ENCODE measurements around the gene SLC6A9.

Gene SLC6A9

GRCh38 chr1:44047131-44047530 is 15.9 kb upstream of the SLC6A9 start:
- no peak for DNase-seq

DNA sequence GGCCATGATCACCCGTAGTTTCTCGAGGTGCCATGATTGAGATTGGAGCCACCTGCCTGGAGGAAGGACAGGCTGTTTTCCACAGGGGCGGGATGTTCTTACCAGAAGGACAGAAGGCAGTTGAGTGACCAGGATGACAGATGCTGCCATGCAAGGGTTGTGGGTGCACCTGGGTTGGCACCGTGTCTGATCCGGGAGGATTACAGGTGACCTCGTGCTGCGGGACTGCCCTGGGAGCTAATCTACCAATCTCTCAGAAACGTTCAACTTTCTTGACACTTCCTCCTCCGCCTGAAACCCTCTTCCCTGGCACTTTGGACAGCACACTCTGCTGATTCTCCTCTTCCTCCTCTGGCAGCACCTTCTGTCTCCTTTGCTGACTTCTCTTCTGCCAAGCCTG is 13.8 kb upstream of the SLC6A9 start:
- no peak for DNase-seq

- no peak for DNase-seq
Observed at GRCh38 chr1:44044071-44044801, 13.0 kb upstream of the SLC6A9 start.

- no peak for DNase-seq
Observed at GRCh38 chr1:44043176-44044070, 12.2 kb upstream of the SLC6A9 start.

GRCh38 chr1:44040846-44041245 is 9.6 kb upstream of the SLC6A9 start:
- no peak for DNase-seq

GRCh38 chr1:44040418-44040817 is 9.2 kb upstream of the SLC6A9 start:
- no peak for DNase-seq

GRCh38 chr1:44038876-44039657 is 7.8 kb upstream of the SLC6A9 start:
- no peak for DNase-seq

DNA sequence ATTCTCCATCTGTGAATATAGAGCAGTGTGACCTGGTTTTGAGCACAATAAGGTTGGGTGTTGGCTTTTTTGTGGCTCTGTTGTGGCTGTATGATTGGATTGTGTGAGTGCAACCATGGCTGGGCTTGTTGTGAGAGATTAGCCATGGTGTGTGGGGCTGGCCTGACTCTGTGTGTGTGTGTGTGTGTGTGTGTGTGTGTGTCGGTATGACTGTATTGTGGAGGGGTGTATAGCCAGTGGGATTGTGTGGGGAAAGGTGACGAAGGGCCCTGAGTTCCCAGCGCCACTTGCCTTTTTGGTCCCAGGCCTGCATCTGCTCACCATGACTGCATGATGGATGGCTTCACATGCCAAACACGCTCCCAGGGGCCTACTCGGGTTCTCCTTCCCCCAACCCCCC is 5.9 kb upstream of the SLC6A9 start:
- DNase-seq: no peak

- DNase-seq: peak; percentile 20 to 57 (median 25)
Observed at GRCh38 chr1:44036409-44037139, 5.3 kb upstream of the SLC6A9 start.

DNA sequence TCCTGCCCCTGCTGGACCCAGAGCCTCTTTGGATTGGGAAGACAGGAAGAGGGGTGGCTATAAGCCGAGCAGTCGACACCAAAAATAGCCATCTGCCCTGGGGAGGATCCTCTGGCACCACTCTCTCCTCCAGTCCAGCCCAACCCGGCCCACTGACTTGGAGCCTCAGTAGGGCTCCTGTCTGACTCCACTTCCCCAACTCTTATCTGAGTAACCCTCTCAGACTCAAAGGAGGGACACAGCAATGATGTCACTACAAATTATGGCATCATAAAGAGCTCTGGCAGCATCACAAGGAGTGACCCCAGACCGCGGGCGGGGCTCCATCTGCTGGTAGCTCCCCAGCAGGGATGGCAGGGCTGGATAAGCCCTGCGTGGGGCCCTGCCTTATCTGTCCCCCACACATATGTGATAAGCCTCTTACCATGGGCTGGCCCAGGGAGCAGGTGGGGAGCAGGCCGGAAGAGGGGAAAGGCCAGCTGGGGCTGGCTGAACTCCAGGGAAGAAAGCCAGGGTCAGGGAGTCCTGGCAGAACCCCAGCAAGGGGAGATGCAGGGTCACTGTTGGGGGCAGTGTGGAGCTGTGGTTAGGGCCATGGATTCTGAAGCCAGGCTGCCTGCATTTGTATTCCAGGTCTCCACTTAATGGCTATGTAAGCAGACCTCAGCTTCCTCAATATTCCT is 4.6 kb upstream of the SLC6A9 start:
- no peak for DNase-seq

DNA sequence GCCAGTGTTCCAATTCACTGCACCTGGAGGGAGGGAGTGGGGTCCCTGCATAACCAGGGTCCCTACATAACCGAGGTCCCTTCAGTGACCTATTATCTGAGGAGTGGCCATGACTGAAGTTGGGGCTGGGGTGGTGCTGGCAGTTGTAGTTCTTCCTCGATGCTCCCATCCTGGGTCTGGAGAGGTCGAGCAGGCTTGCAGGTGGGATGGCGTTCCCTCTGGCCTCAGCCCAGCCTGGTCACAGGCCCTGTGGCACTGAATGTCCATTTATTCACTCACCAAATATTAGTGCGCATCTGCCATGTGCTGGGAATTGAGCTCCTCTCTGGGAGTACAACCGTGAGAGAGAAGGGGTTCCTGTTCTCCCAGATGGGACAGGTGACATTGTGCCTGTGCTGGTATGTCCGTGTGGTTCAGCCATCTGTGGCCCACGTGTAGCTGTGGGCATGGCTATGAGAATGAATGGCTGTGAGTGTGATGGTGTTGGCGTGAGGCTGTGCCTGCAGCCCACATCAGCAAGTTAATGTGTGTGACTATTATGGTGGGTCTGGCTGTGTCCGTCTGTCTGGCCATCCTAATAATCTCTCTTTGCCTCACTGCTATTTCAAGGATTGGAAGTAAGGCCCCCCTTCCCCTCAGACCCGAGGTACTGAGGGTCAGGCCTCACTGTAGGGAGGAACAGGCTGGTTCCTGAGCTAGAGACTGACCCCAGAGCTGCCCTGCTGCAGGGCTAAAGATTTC is 3.9 kb upstream of the SLC6A9 start:
- DNase-seq: no peak

DNA sequence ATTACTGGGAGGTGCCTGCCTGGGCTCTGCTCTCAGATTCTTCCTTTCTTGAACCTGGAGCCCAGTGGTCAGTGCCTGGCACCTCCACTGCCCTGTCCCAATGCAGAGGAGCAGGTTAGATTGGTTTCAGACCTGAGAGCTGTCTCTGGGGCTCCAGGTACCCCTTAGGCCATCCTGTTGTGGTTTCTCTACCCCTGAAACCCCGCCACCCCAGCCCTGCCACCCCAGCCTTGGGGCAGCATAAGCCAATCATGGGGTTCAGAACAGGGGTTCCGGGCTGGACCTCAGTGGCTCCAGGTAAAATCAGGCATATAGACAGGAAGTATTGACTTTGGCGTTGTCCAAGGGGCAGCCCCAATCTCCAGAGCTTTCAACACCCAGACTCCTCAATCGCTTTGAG is 3.2 kb upstream of the SLC6A9 start:
- no peak for DNase-seq

DNA sequence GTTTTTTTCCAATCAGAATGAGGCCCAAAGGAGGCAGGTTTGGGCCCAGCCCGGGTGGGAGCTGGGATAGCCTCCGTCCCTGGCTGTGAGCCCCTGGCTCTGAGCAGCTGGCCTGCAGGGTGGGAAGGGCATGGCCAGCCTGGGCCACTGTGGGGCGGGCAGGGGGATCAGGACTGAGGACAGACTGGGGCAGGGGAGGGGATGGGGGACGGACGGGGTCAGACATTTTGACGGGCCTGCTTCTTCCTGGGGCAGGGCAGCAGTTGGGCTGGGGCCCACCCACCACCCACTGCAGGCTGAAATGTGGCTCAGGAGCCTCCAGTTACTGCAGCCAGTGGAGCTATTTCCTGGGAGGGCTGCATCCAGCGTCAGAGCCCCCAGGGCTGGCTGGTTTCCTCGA is 2.5 kb upstream of the SLC6A9 start:
- no peak for DNase-seq

- no peak for DNase-seq
Observed at GRCh38 chr1:44033041-44033575, 1.8 kb upstream of the SLC6A9 start.

- DNase-seq: no peak
Observed at GRCh38 chr1:44032170-44032790, 1.0 kb upstream of the SLC6A9 start.

- peak in 2 of 4 experiments; percentile 31 to 40 for DNase-seq
Observed at GRCh38 chr1:44030605-44031251, 534 bp downstream of the SLC6A9 start.

- DNase-seq: peak; percentile 60 to 83 (median 76)
Observed at GRCh38 chr1:44029911-44030604, 1.2 kb downstream of the SLC6A9 start.

GRCh38 chr1:44029260-44029910 is 1.9 kb downstream of the SLC6A9 start:
- no peak for DNase-seq

DNA sequence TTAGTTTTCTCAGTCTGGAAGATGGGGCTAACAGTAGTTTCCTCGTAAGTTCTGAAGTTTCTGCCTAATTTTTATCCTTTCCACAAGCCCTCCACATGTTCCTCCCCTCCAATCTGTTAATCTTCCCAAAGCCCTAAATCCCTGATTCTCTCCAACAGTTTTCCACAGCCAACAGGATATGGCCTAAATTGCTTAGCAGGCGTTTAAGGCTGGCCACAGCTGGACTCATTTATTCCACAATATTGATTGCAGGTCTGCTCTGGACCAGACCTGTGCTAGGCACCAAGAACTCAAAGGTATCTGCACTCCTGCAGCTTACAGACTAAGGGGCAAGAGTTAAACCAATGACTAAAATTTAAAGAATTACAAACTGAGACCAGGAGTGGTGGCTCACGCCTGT is 3.9 kb downstream of the SLC6A9 start:
- DNase-seq: no peak

All from activated naive CD4-positive, alpha-beta T cell (primary cell).